ENCODE data around the gene FAM24A. TPM values are rescaled to one million over a fixed set of nuclear protein-coding genes. Genes with fewer than 3 reads are reported as not detected.

FAM24A gene
- total and polyA plus RNA-seq, 2 experiments from 2014 or later, result not detected

GRCh38 chr10:122930140-122930539 lies 19.7 kb downstream of the FAM24A start:
- Histone ChIP-seq H3F3A (replicated peaks; ENCODE audit: low read depth) (no peaks in the 10 kb centered on the region), H3K4me1 (ENCODE audit: insufficient read depth) (no peaks in the 10 kb centered on the region), H3K4me3 (no peak overlapping the region), H3K27ac (ENCODE audit: low read depth) (no peak overlapping the region), H3K36me3 (ENCODE audit: insufficient read depth) (no peaks in the 10 kb centered on the region), H3K79me2 (replicated peaks; ENCODE audit: insufficient read depth) (no peaks in the 10 kb centered on the region), H4K20me1 (replicated peaks; ENCODE audit: insufficient read depth) (no peaks in the 10 kb centered on the region), H2AFZ (no peak overlapping the region), H3K4me2 (no peak overlapping the region), H3K9me2 (ENCODE audit: insufficient read depth) (no peaks in the 10 kb centered on the region), H3K27me3 (ENCODE audit: insufficient read depth) (no peaks in the 10 kb centered on the region)
- Mint-ChIP-seq H3K4me1 (no peaks in the 10 kb centered on the region), H3K9me3 (no peaks in the 10 kb centered on the region), H3K4me3 (no peak overlapping the region), H3K36me3 (ENCODE audit: low read depth) (no peaks in the 10 kb centered on the region), H3K27ac (no peak overlapping the region), H3K27me3 (ENCODE audit: insufficient read depth, low read depth, poor library complexity) (no peaks in the 10 kb centered on the region)
- ATAC-seq (no peak), DNase-seq (ENCODE audit: low spot score) (no peak)
- no peak for TF ChIP-seq ZNF114 (CRISPR knock-in tag; IDR thresholded peaks at IDR 0.05)
- TF ChIP-seq JUNB (IDR thresholded peaks at IDR 0.05; ENCODE audit: unreplicated experiment), result no peak
- TF ChIP-seq STAT1 (IDR thresholded peaks at IDR 0.05; ENCODE audit: unreplicated experiment), result no peak
- TF ChIP-seq REST (IDR thresholded peaks at IDR 0.05; ENCODE audit: unreplicated experiment), result no peak
- TF ChIP-seq CTCF (conservative IDR thresholded peaks at IDR 0.05; ENCODE audit: low read depth in 2 of 2), result no peak
- TF ChIP-seq ZNF331 (CRISPR knock-in tag; IDR thresholded peaks at IDR 0.05; ENCODE audit: low read depth), result no peak
- TF ChIP-seq CREB1 (CRISPR knock-in tag; IDR thresholded peaks at IDR 0.05; ENCODE audit: low read depth), result no peak

- Histone ChIP-seq H3K27me3 (ENCODE audit: insufficient read depth) (no peaks in the 10 kb centered on the region), H4K20me1 (replicated peaks; ENCODE audit: insufficient read depth) (no peaks in the 10 kb centered on the region), H3K9me2 (ENCODE audit: insufficient read depth) (no peaks in the 10 kb centered on the region), H3F3A (replicated peaks; ENCODE audit: low read depth) (no peaks in the 10 kb centered on the region), H3K4me1 (ENCODE audit: insufficient read depth) (no peaks in the 10 kb centered on the region), H3K4me3 (no peak overlapping the region), H3K36me3 (ENCODE audit: insufficient read depth) (no peaks in the 10 kb centered on the region), H3K27ac (ENCODE audit: low read depth) (no peak overlapping the region), H2AFZ (no peak overlapping the region), H3K79me2 (replicated peaks; ENCODE audit: insufficient read depth) (no peaks in the 10 kb centered on the region), H3K4me2 (no peak overlapping the region)
- ATAC-seq (no peak), DNase-seq (ENCODE audit: low spot score) (no peak)
- no peak overlapping the region for H3K4me3 Mint-ChIP-seq
- H3K36me3 Mint-ChIP-seq (ENCODE audit: low read depth), result peaks cover 5% of the 10 kb centered on the region; the same call in 2 of the 3 replicates
- H3K27me3 Mint-ChIP-seq (ENCODE audit: insufficient read depth, low read depth, poor library complexity), result no peaks in the 10 kb centered on the region
- H3K4me1 Mint-ChIP-seq, result no peaks in the 10 kb centered on the region
- no peak overlapping the region for H3K27ac Mint-ChIP-seq
- no peaks in the 10 kb centered on the region for H3K9me3 Mint-ChIP-seq
- no peak for TF ChIP-seq NANOG (IDR thresholded peaks at IDR 0.05; ENCODE audit: borderline replicate concordance)
- no peak for TF ChIP-seq CTCF (conservative IDR thresholded peaks at IDR 0.05; ENCODE audit: low read depth in 2 of 2)
Observed at GRCh38 chr10:122931088-122931906, 20.9 kb downstream of the FAM24A start.

Measured in GM23338 (cell line).